GM19238 (cell line): Measurements from ENCODE around the gene DNAH1.
A peak's percentile ranks its signal among the peaks of the same experiment; 100 is the strongest.

Source experiments
- DNase-seq: peaks from one replicate; pipeline ENCODE4 v3.0.0; 2011; ENCODE audit warnings: low spot score; ENCODE audit not compliant: insufficient read length

The DNAH1 gene

GRCh38 chr3:52310861-52311575 lies 5.1 kb upstream of the DNAH1 start:
- peak; percentile 69 for DNase-seq

- DNase-seq: no peak
Observed at GRCh38 chr3:52311576-52312119, 4.5 kb upstream of the DNAH1 start.

DNA sequence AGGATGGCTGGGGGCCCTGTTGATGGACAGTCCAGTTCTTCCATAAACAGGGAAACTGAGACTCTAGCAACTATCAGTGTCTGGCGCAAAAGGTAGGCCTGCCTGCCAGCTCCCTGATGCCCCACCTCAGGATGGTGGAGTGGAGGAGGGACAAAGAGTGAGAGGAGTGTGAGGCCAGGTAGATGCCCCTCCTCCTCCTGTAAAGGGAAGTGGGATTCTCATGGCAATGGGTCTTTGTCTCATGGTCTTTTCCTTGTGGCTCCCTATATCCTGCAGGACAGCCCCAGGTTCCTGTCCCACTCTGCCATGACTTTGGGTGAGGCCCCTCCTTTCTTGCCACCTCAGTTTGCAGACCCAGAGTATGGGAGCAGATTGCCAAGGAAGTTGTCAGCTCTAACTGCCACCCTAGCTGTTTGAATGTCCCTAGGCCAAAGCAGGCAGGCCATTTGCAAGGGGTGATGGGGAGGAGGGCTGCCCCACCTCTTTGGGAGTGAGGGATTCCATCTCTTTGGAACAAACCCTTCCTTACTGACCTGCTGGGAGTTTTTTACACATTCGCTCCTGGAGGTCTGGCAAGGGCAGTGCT lies 2.8 kb upstream of the DNAH1 start:
- DNase-seq: no peak

- peak; percentile 83 for DNase-seq
Observed at GRCh38 chr3:52313774-52314188, 2.3 kb upstream of the DNAH1 start.

- no peak for DNase-seq
Observed at GRCh38 chr3:52314489-52314888, 1.6 kb upstream of the DNAH1 start.

DNA sequence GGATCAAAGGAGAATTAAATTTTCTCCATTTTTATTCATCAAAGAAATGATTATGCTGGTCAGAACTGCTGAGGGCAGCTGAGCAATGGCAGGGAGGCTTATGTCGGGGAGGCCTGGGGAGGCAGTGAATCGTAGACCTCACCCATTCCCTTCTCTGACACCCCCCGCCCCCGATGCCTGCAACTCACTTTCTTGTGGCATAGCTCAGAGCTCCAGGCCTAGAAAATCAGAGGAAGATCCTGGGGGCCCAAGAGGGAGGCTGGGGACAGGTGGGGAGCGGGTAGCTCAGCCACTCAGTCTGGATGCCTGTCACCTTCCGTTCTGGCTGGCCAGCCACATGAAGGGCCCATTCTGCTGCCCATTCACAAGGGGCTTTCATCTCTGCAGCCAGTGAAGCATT lies 1.1 kb upstream of the DNAH1 start:
- DNase-seq: no peak

- DNase-seq: peak; percentile 68
Observed at GRCh38 chr3:52317208-52318000, 1.3 kb downstream of the DNAH1 start.

- no peak for DNase-seq
Observed at GRCh38 chr3:52318186-52318816, 2.2 kb downstream of the DNAH1 start.

GRCh38 chr3:52319921-52320595 lies 3.9 kb downstream of the DNAH1 start:
- no peak for DNase-seq

DNA sequence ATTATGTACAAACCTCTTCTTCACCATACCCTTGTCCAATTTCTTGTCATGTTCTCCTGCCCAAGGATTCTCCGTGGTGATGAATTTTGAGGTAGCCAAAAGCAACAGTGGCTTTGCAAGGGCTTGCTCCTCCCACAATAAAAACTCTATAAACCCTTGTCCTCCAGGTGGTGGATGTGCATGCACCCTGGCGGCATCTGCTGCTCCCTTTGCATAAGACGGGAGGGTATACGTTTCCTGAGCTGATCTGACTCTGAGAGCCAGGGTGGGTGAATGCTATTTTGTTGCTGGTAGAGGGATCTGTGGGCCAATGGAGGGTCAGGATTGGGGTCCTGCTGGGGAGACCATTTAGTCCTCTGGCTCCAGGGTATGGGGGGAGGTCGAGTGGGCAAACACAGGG lies 5.4 kb downstream of the DNAH1 start:
- DNase-seq: no peak

GRCh38 chr3:52322466-52322865 lies 6.3 kb downstream of the DNAH1 start:
- no peak for DNase-seq

GRCh38 chr3:52323526-52324295 lies 7.6 kb downstream of the DNAH1 start:
- no peak for DNase-seq

- DNase-seq: no peak
Observed at GRCh38 chr3:52324676-52325075, 8.6 kb downstream of the DNAH1 start.

GRCh38 chr3:52325686-52326085 lies 9.6 kb downstream of the DNAH1 start:
- DNase-seq: no peak

DNA sequence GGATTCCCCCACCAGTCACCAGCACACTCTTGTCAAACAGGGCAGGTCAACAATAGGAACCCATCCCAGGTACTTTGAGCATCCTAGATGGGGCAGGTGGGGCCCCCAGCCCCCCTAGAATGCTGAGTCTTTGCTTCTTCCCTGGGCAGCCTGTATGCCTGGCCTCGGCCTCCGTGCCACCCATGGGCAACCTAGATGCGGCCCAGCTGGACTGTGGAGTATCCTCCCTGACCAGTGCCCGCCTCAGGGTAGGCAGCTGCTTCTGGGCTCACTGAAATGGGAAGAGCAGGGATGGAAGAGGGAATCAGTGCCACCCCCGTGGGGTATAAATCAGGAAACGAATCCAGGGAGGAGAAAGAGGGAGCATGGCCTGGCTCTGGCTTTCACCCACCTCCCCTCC lies 10.9 kb downstream of the DNAH1 start:
- DNase-seq: no peak

GRCh38 chr3:52327486-52328290 lies 11.6 kb downstream of the DNAH1 start:
- DNase-seq: no peak

DNA sequence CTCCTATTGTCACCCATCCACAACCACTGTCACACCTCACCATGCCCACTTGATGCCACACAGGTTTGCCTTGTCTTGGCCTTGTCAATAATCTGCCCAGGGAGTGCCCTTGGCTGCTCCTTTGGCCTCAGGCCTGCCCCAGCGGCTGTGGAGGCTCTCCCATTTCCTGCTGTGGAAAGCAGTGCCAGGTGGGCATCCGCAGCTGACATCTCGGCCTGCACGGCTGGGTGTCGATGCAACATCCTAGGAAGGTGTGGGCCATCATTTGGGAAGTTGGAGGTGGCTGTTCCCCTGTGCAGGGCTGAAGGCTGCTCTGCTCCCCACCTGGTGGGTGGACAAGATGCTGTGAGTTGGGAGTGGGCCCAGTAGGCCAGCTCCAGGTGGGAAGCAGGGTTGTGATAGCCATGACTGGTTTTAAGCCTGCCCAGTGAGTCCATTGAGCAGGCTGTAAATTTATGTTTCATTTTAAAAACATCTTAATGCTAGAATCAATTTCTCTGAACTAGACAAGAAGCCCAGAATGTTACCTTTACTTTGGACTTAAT lies 12.5 kb downstream of the DNAH1 start:
- no peak for DNase-seq

- DNase-seq: no peak
Observed at GRCh38 chr3:52330194-52330805, 14.2 kb downstream of the DNAH1 start.

DNA sequence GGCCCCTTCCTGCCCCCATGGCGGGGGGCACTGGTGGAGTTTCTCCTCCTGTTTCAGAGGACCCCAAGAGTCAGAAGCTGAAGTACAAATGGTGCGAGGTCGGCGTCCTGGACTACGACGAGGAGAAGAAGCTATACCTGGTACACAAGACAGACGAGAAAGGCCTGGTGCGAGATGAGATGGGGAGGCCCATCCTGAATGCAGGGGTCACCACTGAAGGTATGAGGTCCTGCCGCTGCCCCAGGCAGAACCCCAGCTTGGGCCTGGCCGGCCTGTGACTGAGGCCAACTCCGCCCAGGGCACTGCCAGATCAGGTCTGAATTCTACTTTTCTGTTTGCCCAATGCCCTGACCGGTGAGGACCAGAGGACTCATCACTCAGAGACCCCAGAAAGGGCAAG lies 15.0 kb downstream of the DNAH1 start:
- no peak for DNase-seq
